Neutrophil (primary cell): ENCODE measurements around the gene CAST.

ENCODE experiments used
- H3K27ac ChIP-seq: fragments of 200-600 bp; sonication (generic); 2 replicates; pipeline ENCODE4 v1.5.1; 2016; ENCODE audit warnings: mild to moderate bottlenecking, moderate library complexity
- H3K27me3 ChIP-seq: fragments of 200-600 bp; sonication (generic); 2 replicates; pipeline ENCODE4 v1.6.0; 2016; ENCODE audit warnings: mild to moderate bottlenecking
- H3K36me3 ChIP-seq: fragments of 200-600 bp; sonication (generic); 2 replicates; pipeline ENCODE4 v1.5.1; 2017
- H3K4me1 ChIP-seq, 2 experiments: fragments of 200-600 bp in 1 of 2; sonication (generic) in 1 of 2; 1 replicate in 1 of 2; 2 replicates in 1 of 2; pipeline versions ENCODE4 v1.5.1 to v1.6.1; 2013 to 2016; ENCODE audit warnings: low read depth in 1 of 2, low read length in 1 of 2, mild to moderate bottlenecking in 1 of 2, moderate library complexity in 1 of 2; ENCODE audit not compliant: control insufficient read depth in 1 of 2, insufficient read depth in 1 of 2
- H3K4me3 ChIP-seq, 2 experiments: fragments of 200-600 bp in 1 of 2; sonication (generic) in 1 of 2; 1 replicate in 1 of 2; 2 replicates in 1 of 2; pipeline ENCODE4 v1.5.1; 2013 to 2016; ENCODE audit warnings: low read depth in 1 of 2, low read length in 1 of 2, mild to moderate bottlenecking in 1 of 2, moderate library complexity in 1 of 2
- H3K9me3 ChIP-seq: fragments of 200-600 bp; sonication (generic); 2 replicates; pipeline ENCODE4 v1.5.1; 2016
- CTCF ChIP-seq: fragments of 200-600 bp; sonication (generic); IDR thresholded peaks from 2 replicates; pipeline ENCODE4 v1.5.1; 2016; ENCODE audit warnings: antibody characterized with exemption

The CAST gene

GRCh38 chr5:96651047-96651446, 11.1 kb upstream of the CAST start:
- Histone ChIP-seq H3K4me3 (no peak overlapping the region), H3K9me3 (no peaks in the 10 kb centered on the region), H3K36me3 (no peaks in the 10 kb centered on the region), H3K27ac (no peak overlapping the region), H3K4me1 (peaks cover 28 to 32% of the 10 kb centered on the region in 2 experiments), H3K27me3 (peaks cover 20% of the 10 kb centered on the region)
- no peak for TF ChIP-seq CTCF

- no peaks in the 10 kb centered on the region for H3K9me3 ChIP-seq
- H3K4me1 ChIP-seq = peaks cover 27 to 28% of the 10 kb centered on the region in 2 experiments
- no peak for TF ChIP-seq CTCF
- no peak overlapping the region for H3K27ac ChIP-seq
- no peak overlapping the region for H3K4me3 ChIP-seq
- H3K27me3 ChIP-seq = peaks cover 20% of the 10 kb centered on the region
- H3K36me3 ChIP-seq = no peaks in the 10 kb centered on the region
Measured at GRCh38 chr5:96651948-96652753, 10.0 kb upstream of the CAST start.

GRCh38 chr5:96652769-96653454, 9.3 kb upstream of the CAST start:
- Histone ChIP-seq H3K4me3 (no peak overlapping the region), H3K27me3 (peaks cover 20% of the 10 kb centered on the region), H3K9me3 (no peaks in the 10 kb centered on the region), H3K4me1 (peaks cover 23 to 24% of the 10 kb centered on the region in 2 experiments), H3K27ac (no peak overlapping the region), H3K36me3 (no peaks in the 10 kb centered on the region)
- no peak for TF ChIP-seq CTCF

GRCh38 chr5:96654209-96654608, 8.0 kb upstream of the CAST start:
- H3K9me3 ChIP-seq = no peaks in the 10 kb centered on the region
- no peaks in the 10 kb centered on the region for H3K36me3 ChIP-seq
- no peak for TF ChIP-seq CTCF
- no peak overlapping the region for H3K27ac ChIP-seq
- no peak overlapping the region for H3K4me3 ChIP-seq
- H3K27me3 ChIP-seq = peaks cover 27% of the 10 kb centered on the region
- H3K4me1 ChIP-seq = peaks cover 11% of the 10 kb centered on the region in 2 experiments

- no peaks in the 10 kb centered on the region for H3K9me3 ChIP-seq
- TF ChIP-seq CTCF = no peak
- H3K27me3 ChIP-seq = peaks cover 27% of the 10 kb centered on the region
- H3K36me3 ChIP-seq = no peaks in the 10 kb centered on the region
- H3K4me1 ChIP-seq = peaks cover 2% of the 10 kb centered on the region in 2 experiments
- H3K4me3 ChIP-seq = no peak overlapping the region
- H3K27ac ChIP-seq = no peak overlapping the region
Measured at GRCh38 chr5:96655085-96655484, 7.1 kb upstream of the CAST start.
